M059J (cell line): ENCODE data around the gene HK2. TPM values are rescaled to one million over a fixed set of nuclear protein-coding genes. Genes with fewer than 3 reads are reported as not detected.

ENCODE experiments used
- DNase-seq: peaks from one replicate; pipeline ENCODE4 v3.0.0-alpha.2; 2012; ENCODE audit warnings: low read depth
- total RNA-seq: library from RNA; depleted of rRNA; stranded (reverse); fragments of >200 nt; shearing (Covaris generic); gene quantifications from 2 replicates; pipeline ENCODE4 v1.2.3, GENCODE V29; 2014

Gene HK2
- total RNA-seq, 1 experiment from 2014 or later, result 23.1 TPM

- DNase-seq, result no peak
These were observed 23.3 kb downstream of the HK2 start for GRCh38 chr2:74857215-74857614.

DNA sequence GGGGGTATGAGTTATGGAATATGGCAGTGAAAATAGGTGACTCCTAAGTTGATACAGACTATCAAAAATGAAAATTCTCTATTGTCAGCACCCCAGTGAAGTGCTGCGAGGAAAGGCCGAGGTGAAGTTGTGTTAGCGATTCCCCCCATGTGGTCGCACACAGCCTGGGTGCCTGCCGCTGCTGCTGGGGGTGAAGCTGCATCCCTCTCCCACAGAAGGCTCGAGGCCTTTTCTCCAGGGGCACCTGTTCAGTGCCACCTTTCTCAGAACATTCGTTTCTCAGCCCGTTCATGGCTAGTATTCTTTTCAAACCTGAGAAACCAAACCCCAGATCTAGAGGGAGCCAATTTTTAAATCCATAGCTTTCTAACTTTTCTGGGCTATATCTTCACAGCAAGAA lies 23.8 kb downstream of the HK2 start:
- DNase-seq, result no peak

DNA sequence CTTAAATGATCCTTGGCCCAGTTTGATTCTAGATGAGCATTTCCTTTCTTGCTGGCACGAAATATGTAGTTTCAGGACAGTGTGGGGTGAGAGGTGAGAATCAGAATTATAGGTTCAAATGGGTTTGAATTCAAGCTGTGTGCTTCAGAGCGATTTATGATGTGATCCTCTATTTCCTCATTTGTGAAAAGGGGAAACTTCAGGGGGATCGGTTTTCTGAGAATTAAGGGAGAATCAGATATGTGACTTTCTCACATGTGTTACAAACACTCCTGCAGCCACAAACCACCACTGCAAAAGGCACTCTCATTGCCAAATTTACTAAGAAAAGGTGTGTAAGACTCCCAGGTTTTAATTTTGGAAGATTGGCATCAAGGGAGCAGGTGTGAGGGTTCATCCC lies 24.4 kb downstream of the HK2 start:
- no peak for DNase-seq

- DNase-seq, result no peak
These were observed 26.2 kb downstream of the HK2 start for GRCh38 chr2:74860079-74860478.

DNA sequence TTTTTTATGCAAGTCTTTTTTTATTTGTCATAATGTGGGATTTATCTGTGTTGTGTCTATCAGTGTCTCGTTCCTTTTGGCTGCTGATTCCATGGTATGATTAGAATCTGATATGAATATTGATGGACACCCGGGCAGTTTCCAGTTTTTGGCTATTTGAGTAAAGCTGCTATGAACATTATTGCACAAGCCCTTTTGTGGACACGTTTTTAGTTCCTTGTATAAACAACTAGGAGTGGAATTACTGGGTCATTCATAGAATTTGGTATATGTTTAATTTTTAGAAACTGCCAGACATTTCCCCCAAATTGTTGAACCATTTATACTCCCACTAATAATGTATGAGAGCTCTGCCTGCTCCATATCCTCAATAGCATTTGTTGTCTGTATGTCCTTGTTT lies 26.6 kb downstream of the HK2 start:
- DNase-seq, result no peak

DNA sequence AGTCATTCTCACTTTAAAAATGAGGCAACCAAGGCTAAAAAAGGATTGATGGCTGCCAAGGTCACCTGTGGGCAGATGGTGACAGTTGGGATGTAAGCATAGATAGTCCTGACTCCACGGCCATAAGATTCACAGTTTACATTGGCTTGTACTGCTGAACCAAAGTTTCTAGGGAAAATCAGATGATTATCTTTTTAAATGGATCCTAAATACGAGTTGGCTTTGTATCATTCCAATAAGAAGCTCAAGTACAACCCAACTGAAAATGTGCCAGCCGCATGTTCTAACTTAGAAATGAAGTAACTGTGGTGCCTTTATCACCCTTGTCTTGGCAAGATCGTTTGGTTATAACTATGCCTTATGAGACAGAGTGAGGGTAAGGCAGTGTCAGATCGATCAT lies 27.6 kb downstream of the HK2 start:
- DNase-seq, result no peak

- no peak for DNase-seq
These were observed 28.4 kb downstream of the HK2 start for GRCh38 chr2:74862020-74862964.

GRCh38 chr2:74863802-74864248 lies 29.9 kb downstream of the HK2 start:
- peak; percentile 40 for DNase-seq

- peak; percentile 96 for DNase-seq
These were observed 31.1 kb downstream of the HK2 start for GRCh38 chr2:74864728-74865722.

GRCh38 chr2:74865770-74866674 lies 32.1 kb downstream of the HK2 start:
- peak; percentile 75 for DNase-seq

- DNase-seq, result peak; percentile 97
These were observed 34.1 kb downstream of the HK2 start for GRCh38 chr2:74867841-74868658.

- no peak for DNase-seq
These were observed 35.6 kb downstream of the HK2 start for GRCh38 chr2:74869517-74869916.

DNA sequence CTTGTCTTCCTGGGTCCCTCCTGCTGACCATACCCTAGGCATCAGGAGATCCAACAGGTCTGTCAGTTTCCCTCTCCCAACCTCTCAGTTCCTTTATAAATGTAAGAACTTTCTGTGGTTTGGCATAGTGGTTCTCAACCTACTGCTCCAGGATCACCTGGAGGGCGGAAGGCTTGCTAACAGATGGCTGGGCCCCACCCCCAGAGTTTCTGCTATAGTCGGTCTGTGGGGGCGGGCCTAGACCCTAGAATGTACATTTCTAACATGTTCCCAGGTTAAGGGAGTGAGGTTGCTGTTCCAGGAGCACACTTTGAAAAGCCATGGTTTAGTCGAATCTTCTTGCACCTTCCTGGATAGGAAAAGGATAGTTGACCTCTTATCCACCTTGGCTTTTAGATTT lies 37.0 kb downstream of the HK2 start:
- DNase-seq, result no peak

DNA sequence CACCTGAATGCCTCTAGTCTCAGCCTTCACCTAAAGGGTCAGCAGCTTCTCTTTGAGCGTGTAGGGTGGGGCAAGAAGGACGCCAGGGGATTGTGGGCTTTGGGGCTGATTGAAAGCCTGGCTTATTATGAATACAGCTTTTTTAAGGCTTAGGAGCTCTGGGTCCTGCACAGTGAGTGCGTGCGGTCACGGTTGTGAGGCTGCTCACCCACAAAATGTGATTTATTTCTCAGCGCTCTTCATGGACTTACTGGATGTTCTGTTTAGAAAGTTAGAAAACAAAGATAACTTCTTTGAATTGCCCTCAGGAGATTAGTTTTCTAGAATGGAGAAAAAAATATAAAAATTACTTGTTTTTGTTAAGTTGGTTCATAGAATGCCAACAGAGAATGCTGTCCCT lies 37.5 kb downstream of the HK2 start:
- DNase-seq, result no peak

- DNase-seq, result no peak
These were observed 38.5 kb downstream of the HK2 start for GRCh38 chr2:74872389-74872836.

GRCh38 chr2:74873012-74873665 lies 39.2 kb downstream of the HK2 start:
- no peak for DNase-seq

- no peak for DNase-seq
These were observed 40.0 kb downstream of the HK2 start for GRCh38 chr2:74873678-74874640.

DNA sequence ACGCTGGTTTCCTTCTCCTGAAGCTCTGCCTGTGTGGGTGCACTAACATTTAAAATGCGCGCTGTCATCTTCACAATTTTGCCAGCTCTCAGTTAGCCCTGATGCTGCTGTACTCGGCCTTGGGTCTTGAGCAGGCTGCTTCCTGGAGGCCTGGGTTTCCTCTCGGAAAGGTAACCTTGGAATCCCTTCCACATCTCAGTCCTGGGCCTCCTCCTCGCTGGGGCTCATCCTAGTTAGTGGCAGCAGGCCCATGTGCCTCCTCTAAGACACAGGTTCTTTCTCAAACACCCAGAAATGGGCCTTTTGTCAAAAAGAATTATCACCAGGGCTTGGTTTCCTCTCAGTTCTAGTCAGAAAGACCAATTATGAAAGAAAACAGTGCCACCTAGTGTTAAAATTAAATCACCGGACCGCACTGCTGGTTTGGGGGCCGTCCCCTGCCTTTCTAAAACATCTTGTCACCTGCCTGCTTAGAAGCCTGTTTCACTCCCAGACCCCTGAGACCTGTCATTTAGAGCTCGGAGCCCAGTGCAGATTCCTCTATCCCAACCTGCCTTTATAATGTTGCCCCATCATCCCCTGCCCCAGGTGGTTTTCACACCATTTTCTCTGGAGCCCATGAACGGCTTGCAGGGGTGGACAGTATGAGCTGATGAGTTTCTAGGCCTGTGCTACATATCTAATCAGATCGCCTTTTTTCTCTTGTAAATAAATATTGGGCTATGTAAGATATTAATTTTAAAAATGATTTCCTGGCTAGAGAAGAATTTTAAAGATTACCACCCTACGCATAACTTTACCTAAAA lies 42.4 kb downstream of the HK2 start:
- DNase-seq, result peak; percentile 59
